Heart right ventricle (tissue), 16 donors: ENCODE results near the gene MAPK10. TPM values are rescaled to one million over a fixed set of nuclear protein-coding genes. Genes with fewer than 3 reads are reported as not detected.

Experiments used
- ATAC-seq, 8 donors: fragments of 200-7000 bp; cut with Tn5 transposase; one replicate each; pipeline ENCODE4 v1.9.1; 2020; ENCODE audit warnings: mild to moderate bottlenecking in 8 of 8, moderate library complexity in 8 of 8, moderate number of reproducible peaks in 1 of 8
- DNase-seq, 2 donors: peaks; one replicate each; pipeline ENCODE4 v3.0.0-alpha.2; 2020
- H3K27ac ChIP-seq, 10 donors: fragments of 200-600 bp; sonication (generic) in 2 of 10; one replicate each; pipeline versions ENCODE4 v1.5.0 to v1.8.0; 2020 to 2022; ENCODE audit warnings: mild to moderate bottlenecking in 3 of 10
- H3K27me3 ChIP-seq, 7 donors: fragments of 200-600 bp; one replicate each; pipeline ENCODE4 v1.8.0; 2021 to 2022; ENCODE audit warnings: mild to moderate bottlenecking in 2 of 7
- H3K36me3 ChIP-seq, 9 donors: fragments of 200-600 bp; sonication (generic) in 1 of 9; one replicate each; pipeline versions ENCODE4 v1.5.0 to v1.8.0; 2020 to 2022; ENCODE audit warnings: mild to moderate bottlenecking in 2 of 9
- H3K4me1 ChIP-seq, 9 donors: fragments of 200-600 bp; sonication (generic) in 1 of 9; one replicate each; pipeline versions ENCODE4 v1.5.0 to v1.8.0; 2020 to 2022; ENCODE audit warnings: mild to moderate bottlenecking in 4 of 9
- H3K4me3 ChIP-seq, 10 donors: fragments of 200-600 bp; sonication (generic) in 2 of 10; one replicate each; pipeline versions ENCODE4 v1.5.0 to v1.8.0; 2020 to 2022; ENCODE audit warnings: mild to moderate bottlenecking in 7 of 10, moderate library complexity in 2 of 10
- H3K9me3 ChIP-seq, 11 donors: fragments of 200-600 bp in 10 of 11; sonication (generic) in 2 of 11; one replicate each; pipeline versions ENCODE4 v1.5.0 to v1.8.0; 2013 to 2022; ENCODE audit warnings: mild to moderate bottlenecking in 2 of 11, control low read depth in 1 of 11, moderate library complexity in 1 of 11
- WGBS, 2 donors: extraction: QIAGEN DNeasy Blood & Tissue Kit; methylation state at CpG; one replicate each; pipeline ENCODE4 v1.1.7; 2013; ENCODE audit warnings: inconsistent platforms in 1 of 2; 5-methylcytosine and 5-hydroxymethylcytosine counted together
- intact Hi-C, 10 donors: fragments of 100-400 bp; cut with DNase I; formaldehyde crosslinking; loops; one replicate each; pipeline versions ENCODE4 v1.11.1 to v1.14.2; 2022
- polyA plus RNA-seq, 2 donors: library from polyadenylated mRNA; stranded (reverse); fragments of 200-250 nt; gene quantifications; one replicate each; pipeline ENCODE4 v1.2.3, GENCODE V29; 2013
- total RNA-seq, 10 donors: library from RNA; stranded (reverse); fragmentation: NEBNext Ultra II Directional in 3 of 10; extraction: Animal tissue kit (Norgen Biotek cat#: 25700) in 3 of 10; gene quantifications; one replicate each; pipeline versions ENCODE4 v1.2.1 to v1.2.4, GENCODE V29; 2021 to 2023
- TF ChIP-seq, protein P1 (sequence below), 9 donors: fragments of 200-600 bp; sonication (generic) in 2 of 9; IDR thresholded peaks; one replicate each; pipeline versions ENCODE4 v1.5.0 to v1.8.0; 2021 to 2022; ENCODE audit warnings: antibody characterized with exemption in 9 of 9, mild to moderate bottlenecking in 5 of 9, moderate library complexity in 1 of 9
- donor health status: Arrhythmogenic right ventricular cardiomyopathy.
- donor health status: ischemic (EF 13 %, LVEDD 7.1; RV severe dilation, severe dysfunction).
- donor health status: healthy with polysubstance abuse.
- donor health status: DM: no; HTN: yes; CAD: no.
- donor health status: DM: no; HTN: no; CAD: no.
- donor health status: ischemic (EF 25% LVEDD 6.9; RV normal size, moderate dysfunction).
- donor health status: ischemic (EF 25% LVEDD 5.7; RV mildly dilated, moderate dysfunction).
- donor health status: healthy.
- donor health status: DM: yes; HTN: yes; CAD: no.
- donor health status: Ischemic cardiomyopathy.
- donor health status: ischemic (EF 35%, LVEDD 5.7; RV mildly dilated, moderate dysfunction).
- donor health status: nonischemic (EF 11% LVEDD 7.7; RV severe dilation, severe dysfunction).
- donor health status: DM: yes; HTN: yes; CAD: no.
- donor health status: PGD.
- donor health status: ischemic (EF 29% LVEDD 5.4; RV normal size, mild dysfunction).
- donor health status: nonischemic (EF 23%, LVEDD 6.1; RV moderate dilation, normal function).

The MAPK10 gene
- total and polyA plus RNA-seq, 12 donors, result 0.94 to 5.9 (median 2.6) TPM

DNA sequence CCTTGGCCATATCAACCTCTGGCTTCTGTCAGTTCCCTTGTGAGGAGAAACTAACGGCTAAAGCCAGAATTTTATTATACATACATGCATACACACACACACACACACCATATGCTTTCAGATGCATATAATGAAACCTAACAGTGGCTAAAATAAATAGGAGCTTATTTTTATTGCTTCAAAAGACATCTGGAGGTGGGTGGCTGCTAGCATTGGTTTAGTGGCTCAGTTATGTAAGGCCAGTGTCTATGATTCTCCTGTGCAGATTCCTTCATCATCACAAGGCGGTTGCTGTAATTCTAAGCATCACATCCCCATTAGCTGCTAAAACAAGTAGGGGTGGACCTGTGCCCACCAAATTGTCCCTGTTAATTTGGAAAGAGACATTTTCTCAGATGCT lies 110.8 kb downstream of the MAPK10 start:
- no peaks in the 10 kb centered on the region for H3K4me1 ChIP-seq
- 79 to 84% methylated on average over 2 of the region's 2 CpGs for WGBS, 2 donors
- no peak overlapping the region for H3K4me3 ChIP-seq
- H3K27ac ChIP-seq, result no peak overlapping the region
- H3K9me3 ChIP-seq, result peaks cover 0 to 5% (median 0%) of the 10 kb centered on the region in 11 donors
- DNase-seq (no peak), ATAC-seq (no peak)
- intact Hi-C loops, result no loop called here
- H3K27me3 ChIP-seq, result no peaks in the 10 kb centered on the region
- TF ChIP-seq, protein P1, sequence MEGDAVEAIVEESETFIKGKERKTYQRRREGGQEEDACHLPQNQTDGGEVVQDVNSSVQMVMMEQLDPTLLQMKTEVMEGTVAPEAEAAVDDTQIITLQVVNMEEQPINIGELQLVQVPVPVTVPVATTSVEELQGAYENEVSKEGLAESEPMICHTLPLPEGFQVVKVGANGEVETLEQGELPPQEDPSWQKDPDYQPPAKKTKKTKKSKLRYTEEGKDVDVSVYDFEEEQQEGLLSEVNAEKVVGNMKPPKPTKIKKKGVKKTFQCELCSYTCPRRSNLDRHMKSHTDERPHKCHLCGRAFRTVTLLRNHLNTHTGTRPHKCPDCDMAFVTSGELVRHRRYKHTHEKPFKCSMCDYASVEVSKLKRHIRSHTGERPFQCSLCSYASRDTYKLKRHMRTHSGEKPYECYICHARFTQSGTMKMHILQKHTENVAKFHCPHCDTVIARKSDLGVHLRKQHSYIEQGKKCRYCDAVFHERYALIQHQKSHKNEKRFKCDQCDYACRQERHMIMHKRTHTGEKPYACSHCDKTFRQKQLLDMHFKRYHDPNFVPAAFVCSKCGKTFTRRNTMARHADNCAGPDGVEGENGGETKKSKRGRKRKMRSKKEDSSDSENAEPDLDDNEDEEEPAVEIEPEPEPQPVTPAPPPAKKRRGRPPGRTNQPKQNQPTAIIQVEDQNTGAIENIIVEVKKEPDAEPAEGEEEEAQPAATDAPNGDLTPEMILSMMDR (IDR thresholded peaks at IDR 0.05), result no peak
- no peaks in the 10 kb centered on the region for H3K36me3 ChIP-seq

DNA sequence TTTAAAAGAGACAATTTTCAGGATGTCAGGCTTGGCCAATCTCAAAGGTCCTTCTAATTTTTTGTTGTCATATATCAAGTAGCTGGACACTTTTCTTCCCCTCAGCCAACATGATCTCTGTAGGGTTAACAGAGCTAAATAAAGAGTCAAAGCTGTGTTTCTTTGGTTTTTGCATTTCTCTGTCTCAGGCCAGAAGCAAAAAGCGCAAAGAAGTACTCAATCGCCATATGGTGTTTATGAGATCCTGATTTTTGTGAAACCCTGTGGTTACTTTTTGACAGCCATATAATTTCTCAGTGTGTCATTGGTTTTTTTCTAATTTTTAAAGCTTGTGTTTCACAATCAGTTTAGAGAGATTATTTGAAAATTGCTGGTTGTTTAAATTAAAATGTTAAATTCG lies 111.9 kb downstream of the MAPK10 start:
- TF ChIP-seq, protein P1 (IDR thresholded peaks at IDR 0.05), result no peak
- ATAC-seq (no peak), DNase-seq (no peak)
- Histone ChIP-seq H3K4me3 (no peak overlapping the region), H3K9me3 (peaks cover 0 to 5% (median 0%) of the 10 kb centered on the region in 11 donors), H3K27ac (no peak overlapping the region), H3K27me3 (no peaks in the 10 kb centered on the region), H3K4me1 (no peaks in the 10 kb centered on the region), H3K36me3 (no peaks in the 10 kb centered on the region)
- intact Hi-C loops, result no loop called here
- 85 to 93% methylated on average over 3 of the region's 3 CpGs for WGBS, 2 donors

DNA sequence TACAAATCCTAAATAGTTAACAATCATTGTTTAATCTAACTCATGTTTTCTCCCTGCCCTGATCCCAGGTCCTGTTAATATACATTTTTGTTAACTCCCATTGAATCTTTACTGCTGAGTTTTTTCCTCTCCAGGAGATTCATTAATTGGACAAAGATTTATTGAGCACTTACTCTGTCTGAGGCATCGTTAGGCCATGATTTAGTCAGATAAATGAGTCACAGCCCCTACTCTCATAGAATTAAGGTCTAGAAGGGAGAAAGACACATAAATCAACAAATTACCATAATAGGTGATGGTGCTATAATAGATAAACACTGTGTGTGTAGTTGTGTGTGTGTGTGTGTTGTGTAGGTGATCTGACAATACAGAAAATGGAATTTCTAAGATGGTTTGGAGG lies 112.5 kb downstream of the MAPK10 start:
- WGBS, 2 donors, result 40 to 50% methylated on average over 1 of the region's 1 CpG
- intact Hi-C loops, result no loop called here

DNA sequence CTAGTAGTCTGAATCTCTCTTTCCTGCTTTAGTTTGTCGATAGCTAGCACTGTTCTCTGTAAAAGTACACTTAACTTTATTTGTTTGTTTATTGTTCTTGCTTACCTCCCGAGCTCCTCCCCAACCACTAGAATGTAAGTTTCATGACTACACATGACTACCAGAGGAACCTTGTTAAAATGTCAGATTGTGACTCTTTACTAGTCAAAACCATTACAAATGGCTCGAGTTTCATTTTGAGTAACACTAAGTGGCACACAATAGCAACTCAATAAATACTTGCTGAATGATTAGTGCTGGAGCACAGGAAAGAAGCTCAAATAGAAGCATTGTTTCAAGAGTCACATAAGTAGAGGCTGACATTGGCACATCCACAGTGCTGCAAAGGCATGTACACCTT lies 116.1 kb downstream of the MAPK10 start:
- Histone ChIP-seq H3K4me3 (no peak overlapping the region), H3K4me1 (no peaks in the 10 kb centered on the region), H3K27me3 (no peaks in the 10 kb centered on the region), H3K9me3 (peaks cover 0 to 26% (median 0%) of the 10 kb centered on the region in 11 donors), H3K27ac (no peak overlapping the region), H3K36me3 (no peaks in the 10 kb centered on the region)
- intact Hi-C loops, result no loop called here
- ATAC-seq (no peak), DNase-seq (no peak)
- TF ChIP-seq, protein P1 (IDR thresholded peaks at IDR 0.05), result no peak
- 81 to 84% methylated on average over 3 of the region's 3 CpGs for WGBS, 2 donors

More for the DNA sequence above, 112.5 kb downstream of the MAPK10 start:
- DNase-seq (no peak), ATAC-seq (no peak)
- no peaks in the 10 kb centered on the region for H3K4me1 ChIP-seq
- TF ChIP-seq, protein P1 (IDR thresholded peaks at IDR 0.05), result no peak
- peaks cover 0 to 5% (median 0%) of the 10 kb centered on the region in 11 donors for H3K9me3 ChIP-seq
- no peak overlapping the region for H3K4me3 ChIP-seq
- H3K27me3 ChIP-seq, result no peaks in the 10 kb centered on the region
- H3K36me3 ChIP-seq, result no peaks in the 10 kb centered on the region
- no peak overlapping the region for H3K27ac ChIP-seq
